H1 (cell line): ENCODE measurements around the gene PTDSS2. TPM values are rescaled to one million over a fixed set of nuclear protein-coding genes. Genes with fewer than 3 reads are reported as not detected.

ENCODE experiments used
- KDM1A ChIP-seq: fragments of 200-600, 300-600 bp; sonication (generic); IDR thresholded peaks from 2 replicates; pipeline ENCODE4 v1.7.1; 2016; ENCODE audit warnings: mild to moderate bottlenecking, low read length, borderline replicate concordance
- polyA plus RNA-seq, 7 experiments: library from polyadenylated mRNA; depleted of rRNA in 3 of 7; stranded (reverse) in 5 of 7; unstranded in 2 of 7; fragments of >200 nt in 5 of 7; fragments of 200-250 nt in 2 of 7; gene quantifications; 1 replicate in 5 of 7; 2 replicates in 1 of 7; 4 replicates in 1 of 7; pipeline versions ENCODE4 v1.2.1 to v1.2.3, GENCODE V29; 2011 to 2013; ENCODE audit warnings: missing spikeins in 2 of 7, mixed read lengths in 2 of 7
- total RNA-seq: library from RNA; stranded (reverse); fragmentation: NEBNext Ultra II Directional; extraction: Animal tissue kit (Norgen Biotek cat#: 25700); gene quantifications from 2 replicates; pipeline ENCODE4 v1.2.1, GENCODE V29; 2021

PTDSS2 gene
- total and polyA plus RNA-seq, 2 of the 8 experiments (the other 6 are each of a cell fraction or from before 2014, with no cell fraction given) = 48.7 to 68.2 TPM

GRCh38 chr11:497565-498296, 47.7 kb downstream of the PTDSS2 start (continued):
- TF ChIP-seq KDM1A = no peak
